HG03064 (cell line): ENCODE measurements around the gene NQO2.
"Not testable (repeated sequence)": the region's sequence is repeated elsewhere in the genome, so short reads cannot be mapped to it uniquely, and the experiment has no call there.

ENCODE experiments used
- ATAC-seq: cut with Tn5 transposase; IDR thresholded peaks from one replicate; pipeline ENCODE4 v1.9.1; 2021; ENCODE audit warnings: low read depth; ENCODE audit not compliant: unreplicated experiment

NQO2 gene

DNA sequence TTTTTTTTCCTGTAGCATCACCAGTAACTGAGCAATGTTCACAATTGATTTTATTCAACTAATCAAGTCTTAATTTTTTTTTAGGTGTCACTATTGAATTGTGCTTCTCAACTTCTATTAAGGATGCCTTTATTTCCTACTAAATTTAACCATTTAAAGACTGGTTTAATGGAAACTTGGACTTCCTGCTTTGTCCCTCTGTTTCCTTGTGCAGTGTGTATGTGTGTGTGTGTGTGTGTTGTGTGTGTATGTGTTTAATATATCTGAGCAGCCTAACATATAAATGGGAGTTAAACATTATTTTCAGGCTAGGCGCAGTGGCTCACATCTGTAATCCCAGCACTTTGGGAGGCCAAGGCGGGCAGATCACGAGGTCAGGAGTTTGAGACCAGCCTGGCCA lies 30.1 kb upstream of the NQO2 start:
- ATAC-seq: no peak

DNA sequence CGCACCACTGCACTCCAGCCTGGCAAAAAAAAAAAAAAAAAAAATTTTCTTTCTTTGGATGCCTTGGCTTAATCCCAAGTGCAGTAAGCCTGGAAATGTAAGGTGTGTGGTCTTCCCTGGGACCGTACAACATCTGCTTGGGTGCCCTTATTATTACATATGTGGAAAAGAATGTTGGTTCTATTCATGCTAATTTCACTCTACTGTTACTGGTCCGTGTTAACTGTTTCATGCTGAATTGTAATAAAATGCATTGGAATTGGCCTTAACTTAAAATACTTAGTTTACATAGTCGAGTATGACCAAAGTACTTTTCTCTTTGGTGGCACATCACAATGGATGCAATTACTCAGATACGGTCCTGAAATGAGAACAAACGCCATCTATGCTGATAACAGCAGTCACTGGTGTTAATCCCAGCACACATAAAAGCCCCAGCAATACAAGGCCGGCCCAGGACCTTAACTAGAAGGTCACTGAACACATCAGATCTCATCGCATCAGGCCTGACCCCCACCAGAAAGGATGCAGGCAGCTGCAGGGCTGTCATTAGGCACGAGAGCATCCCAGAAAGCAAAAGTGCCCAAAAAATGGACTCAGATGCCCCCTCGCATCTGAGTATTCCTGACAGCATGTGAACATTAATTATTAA lies 29.5 kb upstream of the NQO2 start:
- ATAC-seq: no peak

DNA sequence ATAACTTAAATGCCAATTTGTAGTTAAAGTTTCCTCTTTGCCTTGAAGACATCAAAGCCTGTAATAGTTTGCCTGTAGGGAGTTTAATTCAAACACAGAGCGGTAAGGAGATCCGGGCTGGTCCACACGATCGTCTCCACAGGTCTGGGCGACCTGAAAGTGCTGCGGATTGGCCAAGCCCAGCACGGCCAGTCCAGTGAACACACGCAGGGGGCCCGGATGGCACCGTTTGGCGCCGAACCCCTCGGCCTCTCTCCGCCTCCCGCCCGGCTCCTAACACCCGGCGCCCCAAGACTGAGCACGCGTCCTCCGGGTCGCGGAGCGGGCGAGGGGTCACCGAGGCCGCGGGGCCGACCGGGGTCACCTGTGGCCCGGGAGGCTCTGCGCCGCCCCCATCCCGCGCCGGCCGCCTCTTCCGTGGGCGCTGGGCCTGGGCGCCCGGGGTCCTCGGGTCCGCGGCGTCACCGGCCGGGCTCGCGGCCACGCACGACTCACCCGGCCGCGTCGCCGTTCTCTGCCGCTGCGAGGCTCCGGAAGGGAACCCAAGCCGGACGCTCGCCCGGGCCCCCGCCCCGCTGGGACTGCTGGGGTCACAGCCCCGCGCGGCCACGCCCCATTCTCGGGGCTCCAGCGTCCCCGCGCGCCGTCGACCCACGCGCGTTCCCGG lies 28.8 kb upstream of the NQO2 start:
- no peak for ATAC-seq

DNA sequence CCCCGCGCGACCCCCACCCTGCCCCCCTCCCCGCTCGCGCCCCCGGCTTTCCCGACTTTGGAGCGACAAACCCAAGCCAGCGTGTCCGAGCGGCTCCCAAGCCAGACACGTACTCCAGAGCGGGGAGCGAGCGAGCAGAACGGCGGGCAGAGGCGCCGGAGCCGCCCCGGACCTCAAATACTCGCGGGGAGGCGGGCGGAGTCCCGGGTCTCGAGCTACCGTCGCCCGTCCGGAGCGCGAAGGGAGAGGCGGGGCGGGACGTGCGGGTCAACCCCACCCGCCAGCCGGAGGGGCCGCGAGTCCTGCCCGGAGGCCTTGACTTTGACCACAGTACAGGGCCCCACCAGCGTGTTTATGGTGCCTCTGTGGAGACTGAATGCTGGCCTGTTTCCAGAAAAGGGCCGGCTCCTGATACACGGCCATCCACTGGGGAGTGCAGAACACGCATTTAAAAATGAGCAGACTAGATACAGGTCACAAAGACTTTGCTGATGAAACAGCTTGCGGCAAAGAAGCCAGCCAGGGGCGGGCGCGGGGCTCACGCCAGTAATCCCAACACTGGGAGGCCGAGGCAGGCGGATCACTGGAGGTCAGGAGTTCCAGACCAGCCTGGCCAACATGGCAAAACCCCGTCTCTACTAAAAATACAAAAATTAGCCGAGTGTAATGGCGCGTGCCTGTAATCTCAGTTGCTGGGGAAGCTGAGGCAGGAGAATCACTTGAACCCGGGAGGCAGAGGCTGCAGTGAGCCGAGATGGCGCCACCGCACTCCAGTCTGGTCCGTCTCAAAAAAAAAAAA lies 28.1 kb upstream of the NQO2 start, which contains the start of gene SERPINB6:
Gene SERPINB6, minus strand, starts transcription at position 148 of the 799 bp plus-strand sequence. CDS start 12,235 bp downstream, outside the sequence.
- ATAC-seq: no peak

DNA sequence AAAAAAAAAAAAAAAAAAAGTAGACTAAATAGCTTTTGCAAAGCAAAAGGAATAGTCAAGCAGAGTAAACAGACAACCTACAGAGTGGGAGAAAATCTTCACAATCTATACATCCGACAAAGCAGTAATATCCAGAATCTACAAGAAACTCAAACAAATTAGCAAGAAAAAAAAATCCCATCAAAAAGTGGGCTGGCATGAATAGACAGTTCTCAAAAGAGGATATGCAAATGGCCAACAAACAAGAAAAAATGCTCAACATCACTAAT lies 27.5 kb upstream of the NQO2 start:
- ATAC-seq: not testable (repeated sequence)

DNA sequence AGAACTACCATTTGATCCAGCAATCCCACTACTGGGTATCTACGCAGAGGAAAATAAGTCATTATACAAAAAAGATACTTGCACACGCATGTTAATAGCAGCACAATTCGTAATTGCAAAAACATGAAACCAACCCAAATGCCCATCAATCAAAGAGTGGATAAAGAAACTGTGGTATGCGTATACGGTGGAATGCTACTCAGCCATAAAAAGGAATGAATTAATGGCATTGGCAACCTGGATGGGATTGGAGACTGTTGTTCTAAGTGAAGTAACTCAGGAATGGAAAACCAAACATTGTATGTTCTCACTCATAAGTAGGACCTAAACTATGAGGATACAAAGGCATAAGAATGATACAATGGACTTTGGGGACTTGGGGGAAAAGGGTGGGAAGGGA lies 27.0 kb upstream of the NQO2 start:
- ATAC-seq: not testable (repeated sequence)

DNA sequence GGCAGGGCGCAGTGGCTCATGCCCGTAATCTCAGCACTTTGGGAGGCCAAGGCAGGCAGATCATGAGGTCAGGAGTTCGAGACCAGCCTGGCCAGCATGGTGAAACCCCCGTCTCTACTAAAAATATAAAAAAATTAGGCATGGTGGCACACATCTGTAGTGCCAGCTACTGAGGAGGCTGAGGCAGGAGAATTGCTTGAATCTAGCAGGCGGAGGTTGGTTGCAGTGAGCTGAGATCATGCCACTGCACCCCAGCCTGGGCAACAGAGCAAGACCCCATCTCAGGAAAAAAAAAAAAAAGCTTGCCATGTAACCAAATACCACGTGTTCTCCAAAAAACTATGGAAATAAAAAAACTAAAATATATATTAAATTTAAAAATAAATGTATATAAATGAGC lies 26.5 kb upstream of the NQO2 start:
- ATAC-seq: not testable (repeated sequence)

DNA sequence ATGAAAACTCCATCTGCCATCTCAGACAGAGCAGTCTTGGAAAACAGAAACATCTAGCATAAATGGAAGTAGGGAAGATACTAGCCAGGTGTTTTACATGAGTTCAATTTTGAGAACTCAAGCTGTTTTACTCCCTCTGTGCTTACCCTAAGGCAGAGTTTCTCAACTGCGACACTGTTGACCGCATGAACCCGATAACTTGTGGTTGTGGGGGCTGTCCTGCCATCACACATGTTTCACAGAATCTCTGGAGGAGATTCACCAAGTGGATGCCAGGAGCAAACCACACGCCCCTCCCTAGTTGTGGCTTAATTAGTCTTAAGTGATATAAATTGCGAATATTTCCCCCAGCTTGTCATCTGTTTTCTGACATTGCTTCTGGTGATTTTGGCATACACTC lies 26.0 kb upstream of the NQO2 start:
- no peak for ATAC-seq

DNA sequence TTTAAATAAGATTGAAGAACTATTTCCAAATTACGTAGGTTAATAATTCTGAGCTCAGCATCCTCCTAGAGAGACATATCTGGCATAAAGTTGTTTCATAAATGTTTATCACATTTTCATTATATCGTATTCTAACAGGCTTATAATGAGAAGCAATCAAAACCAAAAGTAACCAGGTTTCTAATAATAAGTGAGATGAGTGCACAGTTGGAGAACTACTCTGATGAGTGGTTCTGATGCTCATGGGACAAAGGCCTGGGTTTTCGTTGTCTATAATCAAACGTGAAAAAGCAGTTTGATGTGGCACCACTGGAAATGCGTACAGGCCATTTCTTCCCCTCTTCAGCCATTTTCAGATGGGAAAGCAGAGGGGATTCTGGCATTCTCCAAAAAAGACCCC lies 23.6 kb upstream of the NQO2 start:
- ATAC-seq: no peak

DNA sequence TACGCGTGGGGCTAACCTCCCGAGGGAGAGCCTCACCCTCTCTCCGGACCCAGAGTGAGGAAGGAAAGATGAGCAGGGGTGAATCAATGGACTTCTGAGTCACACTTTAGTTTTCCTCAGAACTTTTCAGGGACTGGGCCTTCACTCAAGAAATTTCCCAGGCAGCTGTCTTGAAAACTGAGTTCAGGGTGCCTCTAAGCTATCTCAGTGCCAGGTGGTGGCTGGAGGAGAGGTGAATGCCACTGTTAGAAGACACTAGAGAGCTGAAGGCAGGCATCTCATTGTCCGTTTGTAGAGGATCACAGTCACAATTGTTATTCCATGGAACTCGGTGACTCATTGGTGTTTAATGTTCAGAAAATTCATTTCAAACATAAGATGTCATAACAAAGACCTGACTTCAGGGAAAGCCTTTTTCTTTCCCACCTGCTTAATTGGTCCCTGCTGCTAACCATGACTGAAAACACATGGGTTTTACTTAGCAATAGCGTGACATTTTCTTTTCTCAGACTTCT lies 23.1 kb upstream of the NQO2 start:
- no peak for ATAC-seq

DNA sequence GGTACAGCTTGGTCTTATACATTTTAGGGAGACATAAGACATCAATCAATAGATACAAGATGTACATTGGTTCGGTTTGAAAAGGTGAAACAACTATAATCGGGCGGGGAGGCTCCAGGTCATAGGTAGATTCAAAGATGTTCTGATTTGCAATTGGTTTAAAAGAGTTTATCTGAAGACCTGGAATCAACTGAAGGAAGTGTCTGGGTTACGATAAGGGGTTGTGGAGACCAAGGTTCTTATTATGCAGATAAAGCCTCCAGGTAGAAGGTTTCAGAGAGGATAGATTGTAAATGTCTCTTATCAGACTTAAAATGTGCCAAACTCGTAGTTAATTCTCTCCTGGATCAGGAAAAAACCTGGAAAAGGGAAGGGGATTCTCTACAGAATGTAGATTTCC lies 22.4 kb upstream of the NQO2 start:
- no peak for ATAC-seq

DNA sequence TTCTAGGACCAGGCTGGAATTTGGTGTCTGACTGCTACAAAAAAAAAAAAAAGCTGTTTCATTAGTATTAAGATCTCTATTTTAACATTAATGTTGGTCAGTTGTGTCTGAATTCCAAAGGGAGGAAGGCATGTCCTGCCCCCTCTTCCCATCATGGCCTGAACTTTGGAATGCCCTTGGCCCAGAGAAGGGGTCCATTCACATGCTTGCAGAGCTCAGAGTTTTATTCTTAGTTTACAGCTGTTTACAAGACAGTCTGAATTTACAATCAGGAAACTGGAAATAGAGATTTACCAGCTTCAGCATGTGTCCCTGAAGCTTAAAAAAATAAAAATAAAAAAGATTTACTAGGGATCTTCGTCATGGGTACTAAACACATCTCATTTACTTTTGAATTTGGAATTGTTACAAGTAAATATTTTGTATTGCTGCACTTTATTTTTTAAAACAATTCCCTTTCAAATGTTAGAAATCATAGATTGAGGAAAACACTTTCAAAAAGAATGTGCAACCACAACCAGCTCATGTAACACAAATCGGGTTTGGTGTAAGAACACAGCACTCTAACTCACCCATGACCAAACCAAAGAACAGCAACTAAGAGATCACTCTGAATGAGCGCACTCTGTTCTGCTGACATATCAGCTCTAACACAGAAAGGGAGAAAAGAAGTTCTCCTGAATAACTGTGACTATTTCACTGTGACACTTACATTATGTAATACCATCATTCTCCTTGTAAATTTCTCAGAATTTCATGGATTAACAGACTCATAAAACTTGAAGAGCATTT lies 21.7 kb upstream of the NQO2 start:
- no peak for ATAC-seq

DNA sequence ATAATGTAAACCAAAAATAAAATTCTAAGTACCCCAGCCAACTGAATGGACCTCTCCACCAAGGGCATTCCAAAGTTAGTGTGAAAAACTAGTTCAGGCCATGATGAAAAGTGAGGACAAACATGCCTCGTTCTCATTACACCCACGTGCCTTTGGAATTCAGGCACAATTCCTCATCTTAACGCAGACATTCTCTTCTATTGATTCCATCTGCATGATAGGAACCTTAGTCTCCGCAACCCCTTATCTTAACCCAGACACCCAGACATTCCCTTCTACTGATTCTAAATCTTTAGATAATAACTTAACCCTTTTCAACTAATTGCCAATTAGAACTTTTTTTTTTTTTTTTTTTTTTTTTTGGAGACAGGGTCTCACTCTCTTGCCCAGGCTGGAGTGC lies 20.8 kb upstream of the NQO2 start:
- no peak for ATAC-seq

DNA sequence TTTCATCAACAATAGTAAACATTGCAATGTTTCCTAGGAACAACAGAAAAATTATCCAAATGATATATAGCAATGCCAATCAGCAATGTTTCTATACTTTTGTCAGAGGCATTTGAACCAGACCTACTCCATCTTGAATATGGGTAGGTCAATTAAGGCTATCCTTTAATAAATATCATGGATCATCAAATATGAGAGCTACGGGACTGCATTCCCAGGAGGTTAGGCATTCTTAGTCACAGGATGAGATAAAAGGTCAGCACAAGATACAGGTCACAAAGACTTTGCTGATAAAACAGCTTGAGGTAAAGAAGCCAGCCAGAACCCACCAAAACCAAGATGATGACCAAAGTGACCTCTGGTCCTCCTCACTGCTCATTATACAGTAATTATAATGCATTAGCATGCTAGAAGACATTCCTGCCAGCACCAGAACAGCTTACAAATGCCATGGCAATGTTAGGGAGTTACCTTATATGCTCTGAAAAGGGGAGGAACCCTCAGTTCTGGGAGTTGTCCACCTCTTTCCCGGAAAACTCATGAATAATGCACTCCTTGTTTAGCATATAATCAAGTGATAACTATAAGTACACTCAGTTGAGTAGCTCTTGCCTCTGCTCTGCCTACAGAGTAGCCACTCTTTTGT lies 19.8 kb upstream of the NQO2 start:
- ATAC-seq: no peak

DNA sequence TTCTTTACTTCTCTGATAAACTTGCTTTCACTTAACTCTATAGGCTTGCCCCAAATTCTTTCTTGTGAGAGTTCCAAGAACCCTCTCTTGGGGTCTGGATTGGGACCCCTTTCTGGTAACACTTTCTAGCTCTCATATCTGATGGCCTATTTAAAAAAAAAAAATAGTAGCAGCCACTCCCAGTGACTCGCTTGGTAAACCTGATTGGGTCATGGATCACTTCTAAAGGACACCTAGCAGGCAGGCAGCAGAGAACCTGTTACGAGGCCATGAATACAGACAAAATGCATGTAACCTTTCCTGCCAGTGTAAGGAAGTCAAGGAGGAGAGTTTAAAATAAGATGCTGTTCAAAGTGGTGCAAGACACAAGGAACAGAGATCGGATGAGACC lies 19.2 kb upstream of the NQO2 start:
- ATAC-seq: no peak

DNA sequence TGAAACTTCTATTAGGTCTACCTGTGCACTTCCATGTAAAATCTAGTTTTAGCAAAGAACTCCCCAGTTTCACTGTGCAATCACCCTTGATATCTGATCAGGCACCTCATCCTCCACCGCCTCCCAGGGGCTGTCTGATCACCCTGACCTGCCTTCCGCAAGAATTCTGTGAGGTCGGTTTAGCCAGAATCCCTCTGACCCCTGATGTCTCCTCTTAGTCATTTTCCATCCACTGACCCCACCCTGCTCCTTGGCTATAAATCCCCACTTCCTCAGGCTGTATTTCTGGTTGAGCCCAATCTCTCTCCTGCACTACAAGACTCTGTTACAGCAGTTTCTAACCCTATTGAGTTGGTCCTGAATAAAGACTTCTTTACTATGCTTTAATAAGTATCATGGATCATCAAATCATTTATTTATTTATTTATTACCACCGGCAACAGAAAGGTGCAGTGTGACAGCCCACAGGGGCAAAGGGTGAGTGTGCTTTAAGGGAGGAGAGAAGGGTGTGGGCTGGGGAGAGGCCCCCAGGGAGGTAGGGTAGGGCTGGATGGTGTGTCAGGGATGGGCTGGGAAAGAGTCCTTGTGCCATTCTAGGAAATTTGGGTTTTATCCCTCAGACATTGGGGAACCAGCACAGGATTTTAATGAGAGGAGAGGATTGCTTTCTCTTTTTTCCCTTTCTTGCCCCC lies 17.1 kb upstream of the NQO2 start:
- no peak for ATAC-seq

DNA sequence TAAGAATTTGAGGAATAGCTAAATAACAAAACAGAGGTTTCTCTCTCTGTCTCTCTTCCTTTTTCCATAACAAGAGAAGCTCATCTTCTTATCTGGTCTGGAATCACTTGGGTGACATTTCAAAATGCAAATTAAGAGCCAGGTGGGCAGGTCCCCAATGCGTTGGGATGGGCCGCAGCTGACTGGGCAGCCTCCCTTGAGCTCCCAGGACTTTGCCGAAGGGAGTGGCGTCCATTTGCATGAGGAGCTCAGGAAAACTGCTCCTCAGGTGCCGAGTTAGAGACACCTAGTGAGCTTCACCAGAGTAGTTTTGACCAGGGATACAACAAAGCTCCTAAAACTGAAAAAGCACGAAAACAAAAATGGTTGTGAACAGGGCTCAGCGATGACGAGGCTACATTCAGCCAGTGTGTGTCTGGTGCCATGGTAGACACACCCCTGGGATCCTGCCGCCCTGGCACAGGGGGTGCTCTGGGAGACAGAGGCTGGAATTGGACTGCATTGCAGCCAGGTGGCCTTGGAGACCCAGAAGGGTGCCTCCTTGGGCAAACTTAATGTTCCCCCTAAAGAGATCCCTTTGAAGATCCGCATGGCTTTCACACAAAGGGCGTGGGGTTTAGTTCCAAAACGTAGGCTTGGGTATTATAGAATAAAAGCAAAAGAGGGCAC lies 14.8 kb upstream of the NQO2 start:
- no peak for ATAC-seq

DNA sequence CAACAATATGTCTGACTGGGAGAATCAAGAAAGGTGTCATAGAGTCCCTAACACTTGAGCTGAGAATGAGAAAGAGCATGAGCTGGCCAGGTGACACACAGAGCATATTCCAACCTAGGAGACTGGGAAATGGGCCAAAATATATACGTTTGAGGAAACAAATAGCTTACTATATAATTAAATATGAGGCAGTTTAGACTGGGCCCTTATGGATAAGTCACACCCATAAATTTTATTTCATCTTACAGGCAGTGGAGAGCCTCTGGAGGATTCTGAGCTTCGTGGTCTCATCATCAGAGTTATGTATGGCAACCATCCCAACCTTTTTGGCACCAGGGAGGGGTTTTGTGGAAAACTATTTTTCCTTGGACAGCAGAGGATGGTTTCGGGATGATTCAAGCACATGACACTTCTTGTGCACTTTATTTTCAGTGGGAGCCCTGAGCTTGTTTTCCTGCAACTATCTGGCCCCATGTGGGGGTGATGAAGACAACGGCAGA lies 12.9 kb upstream of the NQO2 start:
- ATAC-seq: no peak

DNA sequence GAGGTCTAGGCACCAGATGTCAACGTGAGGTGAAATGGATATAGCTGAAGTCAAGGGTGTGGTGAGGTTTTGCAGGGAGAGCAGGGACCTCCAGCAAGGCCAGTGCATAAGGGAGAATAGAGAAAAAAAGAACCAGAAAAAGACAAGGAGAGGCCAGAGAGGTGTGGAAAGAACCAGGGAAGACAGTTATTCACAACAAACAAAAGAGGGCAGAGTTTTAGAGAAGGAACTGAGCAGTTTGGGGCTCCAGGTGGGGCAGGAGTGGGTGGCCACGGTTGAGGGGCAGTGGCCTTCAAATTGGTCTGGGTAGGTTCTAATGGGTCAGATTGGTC lies 11.6 kb upstream of the NQO2 start:
- no peak for ATAC-seq
